ENCODE results near the gene HIC1.

HIC1 gene

DNA sequence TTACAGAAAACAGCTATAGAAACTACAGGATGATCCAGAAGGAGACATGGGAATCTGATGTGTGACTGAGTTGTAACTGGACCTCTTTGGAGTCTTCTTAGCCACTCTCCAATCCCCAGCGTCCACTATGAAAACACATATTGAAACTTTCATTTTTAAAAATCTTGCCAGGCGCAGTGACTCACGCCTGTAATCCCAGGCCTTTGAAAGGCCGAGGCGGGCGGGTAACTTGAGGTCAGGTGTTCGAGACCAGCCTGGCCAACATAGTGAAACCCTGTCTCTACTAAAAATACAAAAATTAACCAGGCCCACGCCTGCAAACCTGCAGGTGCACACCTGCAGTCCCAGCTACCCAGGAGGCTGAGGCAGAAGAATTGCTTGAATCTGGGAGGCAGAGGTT is 53.3 kb downstream of the HIC1 start:
- no peak for DNase-seq

DNA sequence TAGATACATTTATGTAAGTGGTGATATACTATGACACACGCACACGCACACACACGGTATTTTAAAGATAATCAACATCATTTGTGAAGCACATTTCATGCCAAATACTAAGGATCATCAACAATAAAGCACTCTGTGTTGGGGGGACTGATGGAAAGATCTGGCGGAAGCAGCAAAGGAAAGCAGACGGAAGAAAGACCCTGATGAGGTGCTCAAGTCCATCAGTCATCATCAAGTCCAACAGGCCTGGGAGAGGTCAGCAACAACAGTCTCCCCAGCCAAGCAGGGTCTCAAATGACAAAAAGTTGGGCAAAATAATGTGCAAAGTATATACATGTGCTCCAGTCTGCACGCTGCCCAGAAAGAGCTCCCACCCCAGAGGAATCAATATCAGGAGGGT is 55.5 kb downstream of the HIC1 start:
- no peak for DNase-seq

- no peak for DNase-seq
Measured at GRCh38 chr17:2111691-2112090, 56.8 kb downstream of the HIC1 start.
